Measurements from ENCODE around the gene HARBI1. TPM values are rescaled to one million over a fixed set of nuclear protein-coding genes. Genes with fewer than 3 reads are reported as not detected.

HARBI1 gene
- total and polyA plus RNA-seq, 9 of the 15 experiments (the other 6 are each of a cell fraction or from before 2014, with no cell fraction given), result 3.5 to 8.4 (median 5.5) TPM

GRCh38 chr11:46594374-46594700 lies 22.7 kb downstream of the HARBI1 start (continued):
- TF ChIP-seq, protein P1, sequence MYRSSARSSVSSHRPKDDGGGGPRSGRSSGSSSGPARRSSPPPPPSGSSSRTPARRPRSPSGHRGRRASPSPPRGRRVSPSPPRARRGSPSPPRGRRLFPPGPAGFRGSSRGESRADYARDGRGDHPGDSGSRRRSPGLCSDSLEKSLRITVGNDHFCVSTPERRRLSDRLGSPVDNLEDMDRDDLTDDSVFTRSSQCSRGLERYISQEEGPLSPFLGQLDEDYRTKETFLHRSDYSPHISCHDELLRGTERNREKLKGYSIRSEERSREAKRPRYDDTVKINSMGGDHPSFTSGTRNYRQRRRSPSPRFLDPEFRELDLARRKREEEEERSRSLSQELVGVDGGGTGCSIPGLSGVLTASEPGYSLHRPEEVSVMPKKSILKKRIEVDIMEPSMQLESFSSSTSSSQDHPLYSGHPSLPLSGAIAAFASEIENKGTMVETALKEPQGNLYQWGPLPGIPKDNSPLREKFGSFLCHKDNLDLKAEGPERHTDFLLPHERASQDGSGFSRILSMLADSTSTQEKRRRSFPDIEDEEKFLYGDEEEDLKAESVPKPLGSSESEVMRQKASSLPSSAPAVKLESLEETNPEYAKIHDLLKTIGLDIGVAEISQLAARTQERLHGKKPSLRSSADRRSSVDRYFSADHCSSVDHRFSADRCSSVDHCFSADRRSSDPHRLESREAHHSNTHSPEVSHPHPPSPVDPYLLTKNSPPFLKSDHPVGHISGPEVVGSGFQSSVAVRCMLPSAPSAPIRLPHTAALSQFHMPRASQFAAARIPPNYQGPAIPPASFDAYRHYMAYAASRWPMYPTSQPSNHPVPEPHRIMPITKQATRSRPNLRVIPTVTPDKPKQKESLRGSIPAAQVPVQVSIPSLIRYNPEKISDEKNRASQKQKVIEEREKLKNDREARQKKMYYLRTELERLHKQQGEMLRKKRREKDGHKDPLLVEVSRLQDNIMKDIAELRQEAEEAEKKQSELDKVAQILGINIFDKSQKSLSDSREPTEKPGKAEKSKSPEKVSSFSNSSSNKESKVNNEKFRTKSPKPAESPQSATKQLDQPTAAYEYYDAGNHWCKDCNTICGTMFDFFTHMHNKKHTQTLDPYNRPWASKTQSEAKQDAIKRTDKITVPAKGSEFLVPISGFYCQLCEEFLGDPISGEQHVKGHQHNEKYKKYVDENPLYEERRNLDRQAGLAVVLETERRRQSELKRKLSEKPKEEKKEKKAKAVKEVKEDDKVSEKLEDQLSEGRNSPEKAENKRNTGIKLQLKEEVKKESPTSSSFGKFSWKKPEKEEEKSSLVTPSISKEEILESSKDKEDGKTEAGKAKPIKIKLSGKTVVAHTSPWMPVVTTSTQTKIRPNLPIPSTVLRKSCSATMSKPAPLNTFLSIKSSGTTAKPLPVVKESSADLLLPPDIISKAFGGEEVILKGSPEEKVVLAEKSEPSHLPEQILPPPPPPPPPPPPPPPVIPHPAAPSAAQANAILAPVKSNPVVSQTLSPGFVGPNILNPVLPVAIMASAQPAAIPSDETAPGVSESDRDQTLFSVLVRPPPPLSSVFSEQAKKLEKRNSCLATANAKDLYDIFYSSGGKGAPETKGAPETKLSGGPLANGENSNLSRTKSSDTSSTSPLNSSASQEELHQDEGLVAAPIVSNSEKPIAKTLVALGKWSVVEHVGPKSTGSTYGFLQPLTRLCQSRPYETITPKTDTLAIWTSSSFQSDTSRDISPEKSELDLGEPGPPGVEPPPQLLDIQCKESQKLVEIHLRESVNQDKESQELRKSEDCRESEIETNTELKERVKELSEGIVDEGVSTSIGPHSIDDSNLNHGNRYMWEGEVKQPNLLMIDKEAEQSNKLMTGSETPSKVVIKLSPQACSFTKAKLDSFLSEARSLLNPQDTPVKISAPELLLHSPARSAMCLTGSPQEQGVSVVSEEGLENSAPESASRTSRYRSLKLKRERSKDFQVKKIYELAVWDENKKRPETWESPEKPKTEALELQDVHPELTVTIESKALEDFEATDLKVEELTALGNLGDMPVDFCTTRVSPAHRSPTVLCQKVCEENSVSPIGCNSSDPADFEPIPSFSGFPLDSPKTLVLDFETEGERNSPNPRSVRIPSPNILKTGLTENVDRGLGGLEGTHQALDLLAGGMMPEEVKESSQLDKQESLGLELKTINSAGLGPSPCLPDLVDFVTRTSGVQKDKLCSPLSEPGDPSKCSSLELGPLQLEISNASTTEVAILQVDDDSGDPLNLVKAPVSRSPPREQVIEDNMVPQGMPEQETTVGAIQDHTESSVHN (IDR thresholded peaks at IDR 0.05; ENCODE audit: borderline replicate concordance in 1 of 2, low read depth in 1 of 2), result 0 out of 4 replicates have a peak, but pooled peaks of 1 of the 2 experiments have one; percentile 60
- TF ChIP-seq ZSCAN29 (IDR thresholded peaks at IDR 0.05) (no peak), MAFG (tag; conservative IDR thresholded peaks at IDR 0.05) (no peak), MBD1 (CRISPR knock-in tag; IDR thresholded peaks at IDR 0.05) (no peak), ESRRA (IDR thresholded peaks at IDR 0.05; ENCODE audit: borderline replicate concordance, low read depth) (no peak), PBX2 (CRISPR knock-in tag; IDR thresholded peaks at IDR 0.05; ENCODE audit: low read depth) (no peak), PBX2 (tag; conservative IDR thresholded peaks at IDR 0.05; ENCODE audit: low read depth) (0 out of 2 replicates have a peak, but pooled peaks have one; percentile 28), SAFB (IDR thresholded peaks at IDR 0.05; ENCODE audit: borderline replicate concordance, low read depth, low read length) (no peak), PCBP1 (IDR thresholded peaks at IDR 0.05; ENCODE audit: low read depth, low read length, poor library complexity, severe bottlenecking) (no peak), ZNF644 (tag; IDR thresholded peaks at IDR 0.05; ENCODE audit: low read depth) (no peak)
- TF ChIP-seq, protein P2, sequence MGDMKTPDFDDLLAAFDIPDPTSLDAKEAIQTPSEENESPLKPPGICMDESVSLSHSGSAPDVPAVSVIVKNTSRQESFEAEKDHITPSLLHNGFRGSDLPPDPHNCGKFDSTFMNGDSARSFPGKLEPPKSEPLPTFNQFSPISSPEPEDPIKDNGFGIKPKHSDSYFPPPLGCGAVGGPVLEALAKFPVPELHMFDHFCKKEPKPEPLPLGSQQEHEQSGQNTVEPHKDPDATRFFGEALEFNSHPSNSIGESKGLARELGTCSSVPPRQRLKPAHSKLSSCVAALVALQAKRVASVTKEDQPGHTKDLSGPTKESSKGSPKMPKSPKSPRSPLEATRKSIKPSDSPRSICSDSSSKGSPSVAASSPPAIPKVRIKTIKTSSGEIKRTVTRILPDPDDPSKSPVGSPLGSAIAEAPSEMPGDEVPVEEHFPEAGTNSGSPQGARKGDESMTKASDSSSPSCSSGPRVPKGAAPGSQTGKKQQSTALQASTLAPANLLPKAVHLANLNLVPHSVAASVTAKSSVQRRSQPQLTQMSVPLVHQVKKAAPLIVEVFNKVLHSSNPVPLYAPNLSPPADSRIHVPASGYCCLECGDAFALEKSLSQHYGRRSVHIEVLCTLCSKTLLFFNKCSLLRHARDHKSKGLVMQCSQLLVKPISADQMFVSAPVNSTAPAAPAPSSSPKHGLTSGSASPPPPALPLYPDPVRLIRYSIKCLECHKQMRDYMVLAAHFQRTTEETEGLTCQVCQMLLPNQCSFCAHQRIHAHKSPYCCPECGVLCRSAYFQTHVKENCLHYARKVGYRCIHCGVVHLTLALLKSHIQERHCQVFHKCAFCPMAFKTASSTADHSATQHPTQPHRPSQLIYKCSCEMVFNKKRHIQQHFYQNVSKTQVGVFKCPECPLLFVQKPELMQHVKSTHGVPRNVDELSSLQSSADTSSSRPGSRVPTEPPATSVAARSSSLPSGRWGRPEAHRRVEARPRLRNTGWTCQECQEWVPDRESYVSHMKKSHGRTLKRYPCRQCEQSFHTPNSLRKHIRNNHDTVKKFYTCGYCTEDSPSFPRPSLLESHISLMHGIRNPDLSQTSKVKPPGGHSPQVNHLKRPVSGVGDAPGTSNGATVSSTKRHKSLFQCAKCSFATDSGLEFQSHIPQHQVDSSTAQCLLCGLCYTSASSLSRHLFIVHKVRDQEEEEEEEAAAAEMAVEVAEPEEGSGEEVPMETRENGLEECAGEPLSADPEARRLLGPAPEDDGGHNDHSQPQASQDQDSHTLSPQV (IDR thresholded peaks at IDR 0.05), result peak; percentile 27

Data from K562 (cell line).